GM21526 (cell line): ENCODE measurements around the gene ZNF667.

Experiments used
- ATAC-seq: cut with Tn5 transposase; IDR thresholded peaks from one replicate; pipeline ENCODE4 v1.9.1; 2021; ENCODE audit warnings: moderate library complexity; ENCODE audit not compliant: unreplicated experiment, low FRiP score

Gene ZNF667

DNA sequence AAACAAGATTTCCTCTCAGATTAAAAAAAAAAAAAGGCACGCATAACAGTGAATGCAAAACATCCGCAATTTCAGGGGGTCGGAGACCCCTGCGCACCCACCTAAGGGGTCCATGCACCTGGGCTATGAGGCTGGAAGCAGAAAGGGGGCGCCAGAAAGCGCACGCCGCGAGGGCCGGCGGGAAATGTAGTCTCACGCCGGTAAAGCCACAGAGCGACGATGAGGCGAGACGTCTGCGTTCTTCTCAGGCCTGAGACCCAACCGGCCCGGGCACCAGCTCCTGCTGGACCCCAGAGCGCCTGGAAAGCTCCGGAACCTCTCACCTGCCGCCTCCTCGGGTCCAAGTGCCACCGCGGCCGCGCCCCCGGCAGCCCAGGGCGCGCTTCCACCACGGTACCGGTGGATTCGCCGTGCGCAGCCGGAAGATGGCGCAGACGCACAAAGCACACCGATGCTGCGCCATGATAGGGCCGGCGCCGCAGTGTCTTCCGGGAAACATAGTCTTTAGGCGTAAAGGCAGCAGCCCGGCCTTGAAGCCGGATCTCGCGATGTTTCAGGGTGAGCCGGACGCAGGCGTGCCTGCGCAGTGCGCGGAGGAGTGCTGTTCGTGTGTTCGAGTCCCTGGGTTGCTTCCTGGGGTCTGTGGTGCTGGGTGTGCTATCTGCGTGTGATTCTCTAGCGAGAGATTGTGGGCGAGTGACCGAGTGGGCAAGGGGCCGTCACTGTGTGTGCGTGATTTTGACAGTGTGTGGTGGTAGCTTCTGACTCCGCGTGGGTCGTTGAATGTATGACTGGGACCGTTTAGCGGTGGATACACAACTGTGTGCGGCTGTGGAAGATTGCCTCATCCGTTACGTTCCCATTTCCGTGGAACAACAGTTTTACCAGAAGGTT lies 83.8 kb downstream of the ZNF667 start, which contains the start of gene ZNF582:
TSS of gene ZNF582 (minus strand) at position 416 of the 894 bp plus-strand sequence. CDS start 1,782 bp downstream, outside the sequence.
- peak; percentile 93 for ATAC-seq
